Cardiac muscle cell (in vitro differentiated cells and primary cell): ENCODE measurements around the gene KRT36. TPM values are rescaled to one million over a fixed set of nuclear protein-coding genes. Genes with fewer than 3 reads are reported as not detected.

ENCODE experiments used
- DNase-seq, 2 donors: peaks; one replicate each; pipeline versions ENCODE4 v3.0.0 to v3.0.0-alpha.2; 2010 to 2017; ENCODE audit warnings: low read depth in 1 of 2, low spot score in 1 of 2
- H3K27ac ChIP-seq: fragments of 200-600 bp; sonication (generic); 2 replicates; pipeline ENCODE4 v1.5.1; 2016
- H3K27me3 ChIP-seq: fragments of 200-600 bp; sonication (generic); 2 replicates; pipeline ENCODE4 v1.6.0; 2016; ENCODE audit warnings: control low read depth
- H3K36me3 ChIP-seq: fragments of 200-600 bp; sonication (generic); 2 replicates; pipeline ENCODE4 v1.5.1; 2016; ENCODE audit warnings: control low read depth
- H3K4me1 ChIP-seq: fragments of 200-600 bp; sonication (generic); 2 replicates; pipeline ENCODE4 v1.8.1; 2017; ENCODE audit warnings: low read depth, mild to moderate bottlenecking, mixed run types
- H3K4me3 ChIP-seq: fragments of 200-600 bp; sonication (generic); 2 replicates; pipeline ENCODE4 v1.5.1; 2016; ENCODE audit warnings: mild to moderate bottlenecking
- H3K9me3 ChIP-seq: fragments of 200-600 bp; sonication (generic); 2 replicates; pipeline ENCODE4 v1.5.1; 2017; ENCODE audit warnings: low read depth, mild to moderate bottlenecking, control low read depth
- polyA plus RNA-seq: library from polyadenylated mRNA; unstranded; fragments of >200 nt; fragmentation: Nextera tagmentation; extraction: Ambion mirVana; gene quantifications from 2 replicates; pipeline ENCODE4 v1.2.1, GENCODE V29; 2016
- total RNA-seq: library from RNA; depleted of rRNA; stranded (reverse); fragments of >200 nt; gene quantifications from 2 replicates; pipeline ENCODE4 v1.2.3, GENCODE V29; 2016
- TF ChIP-seq, protein P1 (sequence below): IDR thresholded peaks from 2 replicates; pipeline ENCODE4 v1.5.1; 2012; ENCODE audit warnings: low read depth, mild to moderate bottlenecking, low read length

KRT36 gene
- total and polyA plus RNA-seq, 2 experiments from 2014 or later: not detected

DNA sequence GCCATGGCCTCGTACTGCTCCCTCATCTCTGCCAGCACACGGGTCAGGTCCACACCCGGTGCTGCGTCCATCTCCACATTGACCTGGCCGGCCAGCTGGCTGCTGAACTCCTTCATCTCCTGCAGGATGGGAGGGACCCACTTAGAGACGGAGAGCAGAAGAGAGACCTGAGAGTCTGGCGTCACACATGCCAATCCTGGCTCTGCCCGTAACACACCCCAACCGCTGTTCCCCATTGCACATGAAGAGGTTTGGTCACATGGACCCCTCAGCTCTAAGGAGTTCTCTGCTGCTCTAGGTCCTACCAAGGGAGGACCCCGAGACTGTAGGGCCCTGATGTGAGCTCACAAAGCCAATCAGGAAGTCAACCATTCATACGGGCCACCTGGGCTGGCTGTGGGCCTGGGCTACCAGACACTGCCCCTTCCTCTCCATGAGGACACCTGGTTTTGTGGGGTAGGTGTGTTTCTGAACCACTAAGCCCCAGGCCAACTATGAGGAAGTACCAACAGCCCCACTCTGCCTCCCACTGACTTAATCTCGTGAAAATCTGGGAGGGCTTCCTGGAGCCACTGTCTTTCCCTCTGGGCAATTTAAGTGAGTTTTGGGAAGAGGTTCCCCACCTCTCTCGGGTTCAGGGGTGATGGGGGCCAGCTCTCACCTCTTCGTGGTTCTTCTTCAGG, 26.6 kb upstream of the KRT36 start:
- H3K36me3 ChIP-seq: no peaks in the 10 kb centered on the region
- no peaks in the 10 kb centered on the region for H3K27me3 ChIP-seq
- no peak overlapping the region for H3K27ac ChIP-seq
- H3K4me3 ChIP-seq: no peak overlapping the region
- TF ChIP-seq, protein P1, sequence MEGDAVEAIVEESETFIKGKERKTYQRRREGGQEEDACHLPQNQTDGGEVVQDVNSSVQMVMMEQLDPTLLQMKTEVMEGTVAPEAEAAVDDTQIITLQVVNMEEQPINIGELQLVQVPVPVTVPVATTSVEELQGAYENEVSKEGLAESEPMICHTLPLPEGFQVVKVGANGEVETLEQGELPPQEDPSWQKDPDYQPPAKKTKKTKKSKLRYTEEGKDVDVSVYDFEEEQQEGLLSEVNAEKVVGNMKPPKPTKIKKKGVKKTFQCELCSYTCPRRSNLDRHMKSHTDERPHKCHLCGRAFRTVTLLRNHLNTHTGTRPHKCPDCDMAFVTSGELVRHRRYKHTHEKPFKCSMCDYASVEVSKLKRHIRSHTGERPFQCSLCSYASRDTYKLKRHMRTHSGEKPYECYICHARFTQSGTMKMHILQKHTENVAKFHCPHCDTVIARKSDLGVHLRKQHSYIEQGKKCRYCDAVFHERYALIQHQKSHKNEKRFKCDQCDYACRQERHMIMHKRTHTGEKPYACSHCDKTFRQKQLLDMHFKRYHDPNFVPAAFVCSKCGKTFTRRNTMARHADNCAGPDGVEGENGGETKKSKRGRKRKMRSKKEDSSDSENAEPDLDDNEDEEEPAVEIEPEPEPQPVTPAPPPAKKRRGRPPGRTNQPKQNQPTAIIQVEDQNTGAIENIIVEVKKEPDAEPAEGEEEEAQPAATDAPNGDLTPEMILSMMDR: no peak
- H3K4me1 ChIP-seq: peaks cover 8% of the 10 kb centered on the region
- DNase-seq: no peak
- H3K9me3 ChIP-seq: no peaks in the 10 kb centered on the region

DNA sequence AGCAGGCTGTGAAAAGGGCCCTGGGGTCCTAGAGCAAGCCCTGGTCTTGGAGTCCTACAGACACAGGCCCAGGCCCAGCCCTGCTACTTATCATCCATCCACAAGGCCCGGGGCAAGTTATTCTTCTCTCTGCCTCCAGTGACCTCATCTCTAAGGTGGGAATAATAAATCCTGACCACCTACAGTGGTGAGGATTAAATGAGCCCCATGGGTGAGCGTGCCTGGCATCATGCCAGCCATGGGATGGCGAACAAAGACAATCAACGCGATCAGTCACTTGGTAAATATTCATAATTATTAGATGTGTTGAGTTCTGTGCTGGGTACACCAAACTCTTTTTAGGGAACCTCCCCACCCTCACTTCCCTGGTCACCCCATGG, 23.4 kb upstream of the KRT36 start:
- no peak overlapping the region for H3K27ac ChIP-seq
- TF ChIP-seq, protein P1: no peak
- H3K4me3 ChIP-seq: no peak overlapping the region
- H3K27me3 ChIP-seq: no peaks in the 10 kb centered on the region
- H3K36me3 ChIP-seq: no peaks in the 10 kb centered on the region
- H3K4me1 ChIP-seq: no peaks in the 10 kb centered on the region
- no peaks in the 10 kb centered on the region for H3K9me3 ChIP-seq
- DNase-seq: no peak

DNA sequence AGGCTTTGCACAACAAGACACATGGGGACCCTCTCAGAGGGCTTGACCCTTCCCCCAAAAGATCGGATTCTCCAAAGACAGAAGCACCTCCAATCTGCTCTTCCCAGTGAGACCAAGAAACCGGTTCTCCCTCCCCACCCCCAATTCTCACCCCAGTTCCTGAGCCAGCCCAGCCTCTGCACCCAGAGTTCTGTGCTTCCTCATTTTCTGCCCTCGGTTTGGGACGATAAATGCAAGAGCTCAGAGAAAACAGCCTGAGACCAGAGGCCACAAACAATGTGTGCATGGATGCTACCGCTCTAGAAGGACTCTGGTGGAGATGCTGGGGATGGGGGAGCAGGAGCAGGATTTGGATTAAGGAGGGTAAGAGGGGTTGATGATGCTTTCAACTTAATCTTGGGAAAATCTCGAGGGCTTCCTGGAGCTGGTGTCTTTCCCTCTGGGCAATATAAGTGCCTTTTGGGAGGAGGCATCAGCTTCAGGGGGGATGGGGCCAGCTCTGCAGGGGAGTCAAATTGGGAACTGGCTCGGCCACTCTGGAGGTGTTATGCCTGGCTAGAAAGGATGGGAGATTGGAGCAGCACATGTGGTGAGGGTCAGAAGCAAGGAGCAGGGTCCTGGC, 22.9 kb upstream of the KRT36 start:
- Histone ChIP-seq H3K27me3 (no peaks in the 10 kb centered on the region), H3K9me3 (no peaks in the 10 kb centered on the region), H3K36me3 (no peaks in the 10 kb centered on the region), H3K4me3 (no peak overlapping the region), H3K4me1 (no peaks in the 10 kb centered on the region), H3K27ac (no peak overlapping the region)
- TF ChIP-seq, protein P1: no peak
- no peak for DNase-seq

DNA sequence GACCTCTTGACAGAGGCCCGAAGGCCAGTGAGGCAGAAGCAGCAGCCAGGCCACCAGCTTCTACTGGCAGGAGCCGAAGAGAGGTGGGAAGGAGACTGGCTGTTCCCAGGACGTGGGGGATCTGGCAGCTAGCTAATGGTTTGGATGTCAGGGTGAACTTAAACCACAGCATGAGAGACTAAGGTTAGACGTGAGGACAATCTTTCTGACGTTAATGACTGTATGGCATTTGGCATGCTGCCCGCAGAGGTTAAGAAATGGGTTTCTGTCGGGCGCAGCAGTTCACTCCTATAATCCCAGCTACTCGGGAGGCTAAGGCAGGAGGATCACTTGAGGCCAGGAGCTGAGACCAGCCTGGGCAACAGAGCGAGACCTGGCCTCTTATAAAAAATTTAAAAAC, 22.0 kb upstream of the KRT36 start:
- DNase-seq: no peak
- Histone ChIP-seq H3K4me3 (no peak overlapping the region), H3K36me3 (no peaks in the 10 kb centered on the region), H3K4me1 (no peaks in the 10 kb centered on the region), H3K9me3 (no peaks in the 10 kb centered on the region), H3K27me3 (no peaks in the 10 kb centered on the region), H3K27ac (no peak overlapping the region)
- TF ChIP-seq, protein P1: no peak

- no peak overlapping the region for H3K4me3 ChIP-seq
- DNase-seq: no peak
- TF ChIP-seq, protein P1: no peak
Observed at GRCh38 chr17:41511116-41511515, 21.4 kb upstream of the KRT36 start.

More at GRCh38 chr17:41511116-41511515, 21.4 kb upstream of the KRT36 start:
- Histone ChIP-seq H3K9me3 (no peaks in the 10 kb centered on the region), H3K4me1 (no peaks in the 10 kb centered on the region), H3K36me3 (no peaks in the 10 kb centered on the region), H3K27ac (no peak overlapping the region), H3K27me3 (no peaks in the 10 kb centered on the region)
